Stimulated activated CD4-positive, alpha-beta T cell treated with anti-CD3 and anti-CD28 coated beads, TNF-alpha, amount 100 ng/mL, for 4 hours (primary cell): ENCODE data around the gene KRT79.
"Not testable (repeated sequence)": the region's sequence is repeated elsewhere in the genome, so short reads cannot be mapped to it uniquely, and the experiment has no call there.

ENCODE experiments used
- DNase-seq, 3 experiments: peaks; one replicate each; pipeline ENCODE4 v3.0.0-alpha.2; 2020; ENCODE audit warnings: low read depth in 3 of 3

Gene KRT79

GRCh38 chr12:52806821-52807543, 27.1 kb downstream of the KRT79 start:
- no peak for DNase-seq

- no peak for DNase-seq
Measured at GRCh38 chr12:52806169-52806811, 27.8 kb downstream of the KRT79 start.

- no peak for DNase-seq
Measured at GRCh38 chr12:52805739-52806138, 28.4 kb downstream of the KRT79 start.

GRCh38 chr12:52805000-52805399, 29.1 kb downstream of the KRT79 start:
- DNase-seq, result no peak

- DNase-seq, result no peak
Measured at GRCh38 chr12:52802442-52802841, 31.7 kb downstream of the KRT79 start.

- no peak for DNase-seq
Measured at GRCh38 chr12:52801773-52802172, 32.3 kb downstream of the KRT79 start.

GRCh38 chr12:52800259-52800917, 33.7 kb downstream of the KRT79 start:
- no peak for DNase-seq

- no peak for DNase-seq
Measured at GRCh38 chr12:52799505-52800211, 34.5 kb downstream of the KRT79 start.

GRCh38 chr12:52798671-52799504, 35.2 kb downstream of the KRT79 start:
- no peak for DNase-seq

- DNase-seq, result no peak
Measured at GRCh38 chr12:52798003-52798670, 36.0 kb downstream of the KRT79 start.

- no peak for DNase-seq
Measured at GRCh38 chr12:52797529-52797894, 36.6 kb downstream of the KRT79 start.

- DNase-seq, result no peak
Measured at GRCh38 chr12:52796839-52797528, 37.1 kb downstream of the KRT79 start.

- no peak for DNase-seq
Measured at GRCh38 chr12:52796429-52796794, 37.7 kb downstream of the KRT79 start.

- no peak for DNase-seq
Measured at GRCh38 chr12:52795694-52796428, 38.2 kb downstream of the KRT79 start, which contains the start of gene KRT3. TSS of gene KRT3 (minus strand) at chr12:52796117. CDS start at chr12:52796042, 75 bp downstream.

- DNase-seq, result not testable (repeated sequence)
Measured at GRCh38 chr12:52795332-52795674, 38.8 kb downstream of the KRT79 start.

GRCh38 chr12:52794479-52795331, 39.4 kb downstream of the KRT79 start:
- DNase-seq, result no peak

- DNase-seq, result no peak
Measured at GRCh38 chr12:52792185-52793029, 41.7 kb downstream of the KRT79 start.
